Brain microvascular endothelial cell (primary cell): ENCODE results near the gene CA7.

Source experiments
- DNase-seq: peaks from one replicate; pipeline ENCODE4 v3.0.0-alpha.2; 2020
- H3K27ac ChIP-seq: fragments of 250-450 bp; sonication (Bioruptor Pico); 2 replicates; pipeline ENCODE4 v1.5.1; 2020; ENCODE audit warnings: mild to moderate bottlenecking, moderate library complexity
- H3K27me3 ChIP-seq: fragments of 250-450 bp; sonication (Bioruptor Pico); replicated peaks from 2 replicates; pipeline ENCODE4 v1.5.1; 2020; ENCODE audit warnings: mild to moderate bottlenecking
- H3K36me3 ChIP-seq: fragments of 250-450 bp; sonication (Bioruptor Pico); replicated peaks from 2 replicates; pipeline ENCODE4 v1.5.1; 2020; ENCODE audit warnings: mild to moderate bottlenecking
- H3K4me3 ChIP-seq: 2 replicates; pipeline ENCODE4 v1.5.1; 2011; ENCODE audit warnings: low read depth, mild to moderate bottlenecking, control low read depth, low read length, moderate library complexity
- CTCF ChIP-seq: IDR thresholded peaks from 2 replicates; pipeline ENCODE4 v1.5.1; 2011; ENCODE audit warnings: low read depth, mild to moderate bottlenecking, moderate library complexity, low read length, control low read depth, inconsistent platforms; ENCODE audit errors: missing control alignments
- in situ Hi-C: cut with HindIII; loops from 2 replicates; pipeline ENCODE4 v1.10.0; 2017; ENCODE audit warnings: low sequenced_read_pairs, low pct_ligation_motif_present

The CA7 gene

GRCh38 chr16:66890799-66891198, 46.6 kb downstream of the CA7 start:
- in situ Hi-C loops: no loop called here
- TF ChIP-seq CTCF: no peak
- DNase-seq: no peak
- Histone ChIP-seq H3K27ac (no peak overlapping the region), H3K27me3 (no peaks in the 10 kb centered on the region), H3K36me3 (peaks cover 1% of the 10 kb centered on the region), H3K4me3 (no peak overlapping the region)

- Histone ChIP-seq H3K27me3 (no peaks in the 10 kb centered on the region), H3K4me3 (no peak overlapping the region), H3K36me3 (no peaks in the 10 kb centered on the region), H3K27ac (no peak overlapping the region)
- no peak for DNase-seq
- TF ChIP-seq CTCF: no peak
- in situ Hi-C loops: no loop called here
These were observed 47.1 kb downstream of the CA7 start for GRCh38 chr16:66891360-66891759.

- in situ Hi-C loops: no loop called here
- no peaks in the 10 kb centered on the region for H3K27me3 ChIP-seq
- H3K27ac ChIP-seq: no peak overlapping the region
- DNase-seq: no peak
- no peak overlapping the region for H3K4me3 ChIP-seq
- H3K36me3 ChIP-seq: no peaks in the 10 kb centered on the region
- no peak for TF ChIP-seq CTCF
These were observed 47.6 kb downstream of the CA7 start for GRCh38 chr16:66891797-66892196.

- Histone ChIP-seq H3K27ac (no peak overlapping the region), H3K4me3 (no peak overlapping the region), H3K27me3 (no peaks in the 10 kb centered on the region), H3K36me3 (no peaks in the 10 kb centered on the region)
- in situ Hi-C loops: no loop called here
- no peak for DNase-seq
- TF ChIP-seq CTCF: no peak
These were observed 49.8 kb downstream of the CA7 start for GRCh38 chr16:66894055-66894454.

GRCh38 chr16:66894948-66895688, 50.9 kb downstream of the CA7 start:
- H3K27ac ChIP-seq: no peak overlapping the region
- no peak overlapping the region for H3K4me3 ChIP-seq
- peak; percentile 96 for TF ChIP-seq CTCF
- no peaks in the 10 kb centered on the region for H3K27me3 ChIP-seq
- in situ Hi-C loops: no loop called here
- no peaks in the 10 kb centered on the region for H3K36me3 ChIP-seq
- peak; percentile 51 for DNase-seq

- DNase-seq: no peak
- Histone ChIP-seq H3K27me3 (no peaks in the 10 kb centered on the region), H3K4me3 (no peak overlapping the region), H3K36me3 (no peaks in the 10 kb centered on the region), H3K27ac (no peak overlapping the region)
- no peak for TF ChIP-seq CTCF
- in situ Hi-C loops: no loop called here
These were observed 51.4 kb downstream of the CA7 start for GRCh38 chr16:66895689-66895979.
